ENCODE measurements around the gene CCND2. TPM values are rescaled to one million over a fixed set of nuclear protein-coding genes. Genes with fewer than 3 reads are reported as not detected.

The CCND2 gene
- polyA plus RNA-seq, 1 experiment: 0.64 TPM

DNA sequence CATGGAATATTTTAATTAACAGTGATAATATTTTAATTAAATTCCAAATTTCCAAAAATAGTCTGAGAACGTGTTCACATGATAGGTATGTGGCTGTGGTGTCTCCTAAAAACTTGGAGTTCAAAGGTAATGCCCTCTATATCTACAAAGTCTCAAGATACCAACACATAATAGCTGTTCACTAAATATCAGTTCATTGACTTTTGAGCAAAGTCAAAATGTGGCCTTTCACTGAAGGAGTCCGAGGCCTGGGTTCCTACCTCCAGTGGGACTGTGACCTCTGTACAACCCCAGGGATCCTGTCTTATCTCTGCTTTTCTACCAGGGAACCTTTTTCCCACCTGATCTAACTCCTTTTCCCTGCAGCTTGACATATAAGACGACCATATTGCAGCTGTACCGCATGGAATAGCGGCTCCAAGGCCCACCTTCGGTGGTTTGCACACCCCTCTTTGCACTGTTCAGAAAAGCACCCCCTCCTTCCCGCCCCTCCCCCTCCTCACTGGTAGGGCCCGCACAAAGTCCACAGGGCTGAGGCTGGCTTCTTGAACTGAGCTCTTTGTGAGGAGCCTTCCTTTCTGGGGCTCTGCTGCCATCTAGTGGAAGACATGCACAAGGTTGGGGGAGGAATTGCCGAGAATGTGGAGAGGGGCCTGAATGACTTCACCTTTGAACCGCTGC lies 3.1 kb downstream of the CCND2 start:
- POLR2A ChIA-PET: interaction anchor here (0.6 kb wide), 2 partner anchors 245 to 1932 kb away, joined by 8 to 14 read pairs; no protein-coding TSS in a partner anchor
- TF ChIP-seq, protein P1, sequence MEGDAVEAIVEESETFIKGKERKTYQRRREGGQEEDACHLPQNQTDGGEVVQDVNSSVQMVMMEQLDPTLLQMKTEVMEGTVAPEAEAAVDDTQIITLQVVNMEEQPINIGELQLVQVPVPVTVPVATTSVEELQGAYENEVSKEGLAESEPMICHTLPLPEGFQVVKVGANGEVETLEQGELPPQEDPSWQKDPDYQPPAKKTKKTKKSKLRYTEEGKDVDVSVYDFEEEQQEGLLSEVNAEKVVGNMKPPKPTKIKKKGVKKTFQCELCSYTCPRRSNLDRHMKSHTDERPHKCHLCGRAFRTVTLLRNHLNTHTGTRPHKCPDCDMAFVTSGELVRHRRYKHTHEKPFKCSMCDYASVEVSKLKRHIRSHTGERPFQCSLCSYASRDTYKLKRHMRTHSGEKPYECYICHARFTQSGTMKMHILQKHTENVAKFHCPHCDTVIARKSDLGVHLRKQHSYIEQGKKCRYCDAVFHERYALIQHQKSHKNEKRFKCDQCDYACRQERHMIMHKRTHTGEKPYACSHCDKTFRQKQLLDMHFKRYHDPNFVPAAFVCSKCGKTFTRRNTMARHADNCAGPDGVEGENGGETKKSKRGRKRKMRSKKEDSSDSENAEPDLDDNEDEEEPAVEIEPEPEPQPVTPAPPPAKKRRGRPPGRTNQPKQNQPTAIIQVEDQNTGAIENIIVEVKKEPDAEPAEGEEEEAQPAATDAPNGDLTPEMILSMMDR (IDR thresholded peaks at IDR 0.05; ENCODE audit: insufficient read depth, low read depth, low read length): peak; percentile 91
- Histone ChIP-seq H3K4me3 (ENCODE audit: low read depth, low read length) (no peak overlapping the region), H3K27me3 (ENCODE audit: control insufficient read depth, insufficient read depth, low read length) (peaks cover 42% of the 10 kb centered on the region), H3K36me3 (ENCODE audit: control insufficient read depth, insufficient read depth, low read length) (no peaks in the 10 kb centered on the region)
- CTCF ChIA-PET: interaction anchor here (0.5 to 6.8 kb wide), 37 partner anchors 9 to 976 kb away, joined by 3 to 95 read pairs (median 5); partner anchors contain the start of gene TIGAR
- peak; percentile 11 for DNase-seq (ENCODE audit: low read depth)

DNA sequence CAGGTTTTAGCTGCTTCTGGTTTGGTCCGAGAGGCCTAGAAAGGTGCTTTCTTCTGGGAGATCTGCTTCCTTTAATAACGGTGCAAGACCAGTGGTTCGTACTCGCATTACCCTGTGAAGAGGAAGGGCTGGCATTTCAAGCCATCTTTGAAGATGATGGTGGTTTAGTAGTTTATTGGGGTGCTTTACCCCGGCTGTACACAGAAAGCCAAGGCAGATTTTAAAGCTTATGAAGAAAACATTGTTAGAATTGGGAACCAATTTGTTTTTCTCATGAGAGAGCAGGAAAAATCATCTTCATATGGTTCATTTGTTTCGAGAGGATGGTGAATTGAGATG lies 3.6 kb downstream of the CCND2 start:
- Histone ChIP-seq H3K27me3 (ENCODE audit: control insufficient read depth, insufficient read depth, low read length) (peaks cover 40% of the 10 kb centered on the region), H3K4me3 (ENCODE audit: low read depth, low read length) (no peak overlapping the region), H3K36me3 (ENCODE audit: control insufficient read depth, insufficient read depth, low read length) (no peaks in the 10 kb centered on the region)
- ChIA-PET POLR2A (interaction anchor here (0.6 kb wide), 2 partner anchors 246 to 1933 kb away, joined by 8 to 14 read pairs; no protein-coding TSS in a partner anchor), CTCF (interaction anchor here (0.6 to 6.8 kb wide), 37 partner anchors 9 to 977 kb away, joined by 3 to 95 read pairs (median 5); partner anchors contain the start of gene TIGAR)
- no peak for DNase-seq (ENCODE audit: low read depth)
- TF ChIP-seq, protein P1 (IDR thresholded peaks at IDR 0.05; ENCODE audit: insufficient read depth, low read depth, low read length): no peak

DNA sequence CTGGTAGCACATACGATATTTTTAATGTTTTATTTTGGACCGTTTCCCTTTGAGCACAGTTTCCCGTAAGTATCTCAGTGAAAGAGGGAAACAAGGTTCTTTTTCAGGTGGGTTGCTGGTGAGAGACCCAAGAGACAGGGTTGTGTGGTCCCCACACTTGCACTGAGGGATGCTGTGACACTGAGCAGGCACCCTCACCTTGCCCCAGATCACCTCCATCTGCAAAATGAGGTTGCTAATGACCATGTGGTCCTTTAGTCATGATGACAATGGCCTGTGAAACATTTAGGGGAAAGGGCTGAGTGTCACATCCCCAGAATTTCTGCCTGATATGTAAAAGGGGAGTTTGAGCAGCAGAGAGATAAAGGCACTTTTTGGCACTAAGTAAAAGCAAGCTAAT lies 4.3 kb downstream of the CCND2 start:
- TF ChIP-seq, protein P1 (IDR thresholded peaks at IDR 0.05; ENCODE audit: insufficient read depth, low read depth, low read length): no peak
- no peaks in the 10 kb centered on the region for H3K36me3 ChIP-seq (ENCODE audit: control insufficient read depth, insufficient read depth, low read length)
- no peak overlapping the region for H3K4me3 ChIP-seq (ENCODE audit: low read depth, low read length)
- peaks cover 34% of the 10 kb centered on the region for H3K27me3 ChIP-seq (ENCODE audit: control insufficient read depth, insufficient read depth, low read length)
- CTCF ChIA-PET: interaction anchor here (1.0 to 6.8 kb wide), 23 partner anchors 10 to 978 kb away, joined by 3 to 95 read pairs (median 7); partner anchors contain the start of gene TIGAR
- no peak for DNase-seq (ENCODE audit: low read depth)
- POLR2A ChIA-PET: interaction anchor here (0.6 kb wide), 1 partner anchor 160 kb away, joined by 3 read pairs; no protein-coding TSS in a partner anchor

DNA sequence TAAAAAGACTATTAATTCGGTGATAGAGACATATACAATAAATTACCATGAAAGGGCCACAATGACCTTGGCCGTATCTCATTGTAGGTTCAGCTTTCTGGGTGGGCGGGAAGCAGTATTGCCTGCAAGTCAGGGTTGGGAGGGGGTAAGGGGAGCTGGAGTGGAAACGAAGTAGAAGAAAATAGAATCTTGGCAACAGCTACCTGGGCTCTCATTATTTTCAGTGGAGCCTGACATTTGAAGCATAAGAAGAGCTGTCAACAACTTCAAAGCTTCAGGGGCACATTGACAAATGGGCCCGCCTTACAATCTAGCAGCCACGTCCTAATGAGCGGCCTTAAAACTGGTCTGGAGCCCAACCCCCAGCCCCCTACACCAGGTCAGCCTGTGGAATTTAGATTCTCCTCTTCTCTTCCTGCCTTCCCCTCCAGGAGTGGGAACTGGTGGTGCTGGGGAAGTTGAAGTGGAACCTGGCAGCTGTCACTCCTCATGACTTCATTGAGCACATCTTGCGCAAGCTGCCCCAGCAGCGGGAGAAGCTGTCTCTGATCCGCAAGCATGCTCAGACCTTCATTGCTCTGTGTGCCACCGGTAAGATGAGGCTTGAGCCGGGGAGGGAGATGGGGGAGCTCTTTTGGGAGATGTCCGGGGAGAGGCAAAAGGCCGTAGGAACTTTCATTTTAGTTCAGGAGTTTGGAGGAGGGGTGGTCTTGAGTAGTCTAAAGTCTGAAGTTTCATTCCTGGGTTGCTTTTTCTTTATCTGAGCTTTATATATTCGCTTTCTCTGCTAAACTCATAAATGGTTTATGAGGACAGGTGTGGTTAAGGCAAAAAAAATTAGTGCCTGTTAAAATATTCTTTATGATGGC lies 5.0 kb downstream of the CCND2 start:
- ChIA-PET POLR2A (no interaction called here), CTCF (interaction anchor here (1.0 to 6.8 kb wide), 15 partner anchors 11 to 978 kb away, joined by 3 to 95 read pairs (median 7); partner anchors contain the start of gene TIGAR)
- DNase-seq (ENCODE audit: low read depth): no peak
- Histone ChIP-seq H3K27me3 (ENCODE audit: control insufficient read depth, insufficient read depth, low read length) (peaks cover 29% of the 10 kb centered on the region), H3K4me3 (ENCODE audit: low read depth, low read length) (no peak overlapping the region), H3K36me3 (ENCODE audit: control insufficient read depth, insufficient read depth, low read length) (no peaks in the 10 kb centered on the region)
- TF ChIP-seq, protein P1 (IDR thresholded peaks at IDR 0.05; ENCODE audit: insufficient read depth, low read depth, low read length): no peak

Measured in BJ (cell line).